ENCODE data around the gene ZNF521.

GRCh38 chr18:25190472-25190871 lies 161.5 kb downstream of the ZNF521 start:
- no peak for TF ChIP-seq MAX (IDR thresholded peaks at IDR 0.05; ENCODE audit: insufficient read depth, insufficient read length)
- no peak for TF ChIP-seq EZH2 (IDR thresholded peaks at IDR 0.05; ENCODE audit: borderline replicate concordance, low read depth, low read length, severe bottlenecking)
- no peak for TF ChIP-seq CTCF (IDR thresholded peaks at IDR 0.05; ENCODE audit: extremely low read depth in 1 of 2, insufficient read depth in 1 of 2, low read depth in 1 of 2, low read length in 2 of 2)
- no peak for TF ChIP-seq POLR2AphosphoS5 (IDR thresholded peaks at IDR 0.05; ENCODE audit: insufficient read depth, low read depth, low read length)
- no peak for TF ChIP-seq JUN (IDR thresholded peaks at IDR 0.05; ENCODE audit: borderline replicate concordance, insufficient read depth, insufficient read length, low read depth)

All from endothelial cell of umbilical vein (primary cell).